Measurements from ENCODE around the gene NUDT15.

- TF ChIP-seq EZH2 (IDR thresholded peaks at IDR 0.05; ENCODE audit: borderline replicate concordance, low read length), result no peak
- TF ChIP-seq, protein P1, sequence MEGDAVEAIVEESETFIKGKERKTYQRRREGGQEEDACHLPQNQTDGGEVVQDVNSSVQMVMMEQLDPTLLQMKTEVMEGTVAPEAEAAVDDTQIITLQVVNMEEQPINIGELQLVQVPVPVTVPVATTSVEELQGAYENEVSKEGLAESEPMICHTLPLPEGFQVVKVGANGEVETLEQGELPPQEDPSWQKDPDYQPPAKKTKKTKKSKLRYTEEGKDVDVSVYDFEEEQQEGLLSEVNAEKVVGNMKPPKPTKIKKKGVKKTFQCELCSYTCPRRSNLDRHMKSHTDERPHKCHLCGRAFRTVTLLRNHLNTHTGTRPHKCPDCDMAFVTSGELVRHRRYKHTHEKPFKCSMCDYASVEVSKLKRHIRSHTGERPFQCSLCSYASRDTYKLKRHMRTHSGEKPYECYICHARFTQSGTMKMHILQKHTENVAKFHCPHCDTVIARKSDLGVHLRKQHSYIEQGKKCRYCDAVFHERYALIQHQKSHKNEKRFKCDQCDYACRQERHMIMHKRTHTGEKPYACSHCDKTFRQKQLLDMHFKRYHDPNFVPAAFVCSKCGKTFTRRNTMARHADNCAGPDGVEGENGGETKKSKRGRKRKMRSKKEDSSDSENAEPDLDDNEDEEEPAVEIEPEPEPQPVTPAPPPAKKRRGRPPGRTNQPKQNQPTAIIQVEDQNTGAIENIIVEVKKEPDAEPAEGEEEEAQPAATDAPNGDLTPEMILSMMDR (IDR thresholded peaks at IDR 0.05; ENCODE audit: low read length), result no peak
Measured at GRCh38 chr13:48038761-48039160, 1.2 kb downstream of the NUDT15 start.
